ENCODE data around the gene UVRAG. TPM values are rescaled to one million over a fixed set of nuclear protein-coding genes. Genes with fewer than 3 reads are reported as not detected.

UVRAG gene
- total RNA-seq, 4 donors from 2014 or later, result 16.6 to 22.1 (median 19.3) TPM

DNA sequence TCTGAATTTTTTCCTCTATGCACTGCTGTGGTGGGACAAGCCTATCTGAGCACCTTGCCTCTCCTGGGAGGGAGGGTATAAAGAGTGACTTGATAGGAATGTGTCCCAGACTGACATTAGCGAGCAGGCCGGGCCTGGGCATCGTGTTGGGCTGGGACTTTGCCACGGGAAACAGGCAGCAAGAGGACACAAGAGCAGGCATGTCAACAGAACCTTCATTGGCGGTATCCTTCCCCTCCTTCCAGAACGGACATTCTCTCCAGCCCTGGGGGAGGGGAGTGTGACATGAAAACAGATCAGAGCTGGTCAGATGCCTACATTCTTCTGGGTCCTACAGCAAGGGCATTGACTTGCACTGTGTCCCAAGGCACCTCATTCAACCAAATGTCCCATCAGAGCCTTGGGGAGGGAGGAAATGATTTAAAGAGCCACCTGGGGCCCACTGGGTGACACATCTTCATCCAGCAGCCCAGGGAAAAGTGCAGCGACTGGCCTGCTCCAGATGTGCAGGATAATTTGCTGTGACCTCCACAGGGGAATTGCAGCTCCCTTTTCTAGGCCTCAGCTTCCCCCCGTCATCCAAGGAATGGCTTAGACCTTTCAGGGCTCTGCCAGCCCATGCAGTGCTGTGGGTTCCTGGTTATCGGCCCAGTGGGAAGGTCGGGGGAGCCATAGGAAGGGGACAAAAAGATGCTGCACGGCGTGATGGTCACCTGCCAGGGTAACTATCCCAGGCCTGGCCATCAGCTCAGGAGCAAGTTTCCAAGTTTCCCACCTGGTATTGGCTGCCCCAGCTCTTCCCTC lies 21.8 kb upstream of the UVRAG start:
- intact Hi-C loops (cut with DNase I; ENCODE audit: low total_unique reads) (no loop called here), in situ Hi-C loops (cut with MboI; ENCODE audit: low sequenced_read_pairs in 4 of 4) (loop anchor here in 1 of 4 donors (25.0 kb wide), 1 partner anchor 369 kb away; no protein-coding TSS in a partner anchor)
- Histone ChIP-seq H3K4me3 (no peak overlapping the region), H3K36me3 (no peaks in the 10 kb centered on the region), H3K27ac (no peak overlapping the region), H3K4me1 (no peaks in the 10 kb centered on the region), H3K9me3 (no peaks in the 10 kb centered on the region), H3K27me3 (no peaks in the 10 kb centered on the region)
- DNase-seq, result no peak
- ATAC-seq, result peak in 1 of 2 donors; percentile 14
- TF ChIP-seq POLR2A (IDR thresholded peaks at IDR 0.05), result no peak
- TF ChIP-seq, protein P1, sequence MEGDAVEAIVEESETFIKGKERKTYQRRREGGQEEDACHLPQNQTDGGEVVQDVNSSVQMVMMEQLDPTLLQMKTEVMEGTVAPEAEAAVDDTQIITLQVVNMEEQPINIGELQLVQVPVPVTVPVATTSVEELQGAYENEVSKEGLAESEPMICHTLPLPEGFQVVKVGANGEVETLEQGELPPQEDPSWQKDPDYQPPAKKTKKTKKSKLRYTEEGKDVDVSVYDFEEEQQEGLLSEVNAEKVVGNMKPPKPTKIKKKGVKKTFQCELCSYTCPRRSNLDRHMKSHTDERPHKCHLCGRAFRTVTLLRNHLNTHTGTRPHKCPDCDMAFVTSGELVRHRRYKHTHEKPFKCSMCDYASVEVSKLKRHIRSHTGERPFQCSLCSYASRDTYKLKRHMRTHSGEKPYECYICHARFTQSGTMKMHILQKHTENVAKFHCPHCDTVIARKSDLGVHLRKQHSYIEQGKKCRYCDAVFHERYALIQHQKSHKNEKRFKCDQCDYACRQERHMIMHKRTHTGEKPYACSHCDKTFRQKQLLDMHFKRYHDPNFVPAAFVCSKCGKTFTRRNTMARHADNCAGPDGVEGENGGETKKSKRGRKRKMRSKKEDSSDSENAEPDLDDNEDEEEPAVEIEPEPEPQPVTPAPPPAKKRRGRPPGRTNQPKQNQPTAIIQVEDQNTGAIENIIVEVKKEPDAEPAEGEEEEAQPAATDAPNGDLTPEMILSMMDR (IDR thresholded peaks at IDR 0.05 in 4 of 5, conservative IDR thresholded peaks at IDR 0.05 in 1 of 5), result no peak

DNA sequence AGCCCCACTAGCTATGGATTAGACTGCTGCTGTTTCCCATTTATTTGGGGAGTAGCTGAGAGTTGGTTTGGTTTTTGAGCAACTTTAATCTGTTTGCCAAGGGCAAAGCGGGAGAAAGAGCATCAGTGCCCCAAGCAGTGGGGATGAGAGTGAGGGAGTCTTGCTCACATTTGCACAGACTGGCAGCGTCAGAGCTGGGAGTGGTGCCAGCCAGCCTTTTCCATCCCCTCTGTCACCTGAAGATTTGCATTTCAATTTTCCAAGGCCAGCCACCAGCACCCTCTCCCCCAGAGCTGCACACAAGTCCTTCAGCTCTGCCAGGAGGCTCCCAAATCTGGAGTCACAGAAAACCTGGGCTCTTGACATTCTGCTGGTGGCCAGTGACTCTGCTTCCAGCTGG lies 21.0 kb upstream of the UVRAG start:
- TF ChIP-seq, protein P1 (IDR thresholded peaks at IDR 0.05 in 4 of 5, conservative IDR thresholded peaks at IDR 0.05 in 1 of 5), result no peak
- no peak for TF ChIP-seq POLR2A (IDR thresholded peaks at IDR 0.05)
- in situ Hi-C loops (cut with MboI; ENCODE audit: low sequenced_read_pairs in 4 of 4) (loop anchor here in 1 of 4 donors (25.0 kb wide), 1 partner anchor 368 kb away; no protein-coding TSS in a partner anchor), intact Hi-C loops (cut with DNase I; ENCODE audit: low total_unique reads) (no loop called here)
- DNase-seq (no peak), ATAC-seq (no peak)
- no peaks in the 10 kb centered on the region for H3K9me3 ChIP-seq
- no peaks in the 10 kb centered on the region for H3K36me3 ChIP-seq
- H3K4me3 ChIP-seq, result no peak overlapping the region
- no peaks in the 10 kb centered on the region for H3K4me1 ChIP-seq
- H3K27ac ChIP-seq, result no peak overlapping the region
- no peaks in the 10 kb centered on the region for H3K27me3 ChIP-seq

DNA sequence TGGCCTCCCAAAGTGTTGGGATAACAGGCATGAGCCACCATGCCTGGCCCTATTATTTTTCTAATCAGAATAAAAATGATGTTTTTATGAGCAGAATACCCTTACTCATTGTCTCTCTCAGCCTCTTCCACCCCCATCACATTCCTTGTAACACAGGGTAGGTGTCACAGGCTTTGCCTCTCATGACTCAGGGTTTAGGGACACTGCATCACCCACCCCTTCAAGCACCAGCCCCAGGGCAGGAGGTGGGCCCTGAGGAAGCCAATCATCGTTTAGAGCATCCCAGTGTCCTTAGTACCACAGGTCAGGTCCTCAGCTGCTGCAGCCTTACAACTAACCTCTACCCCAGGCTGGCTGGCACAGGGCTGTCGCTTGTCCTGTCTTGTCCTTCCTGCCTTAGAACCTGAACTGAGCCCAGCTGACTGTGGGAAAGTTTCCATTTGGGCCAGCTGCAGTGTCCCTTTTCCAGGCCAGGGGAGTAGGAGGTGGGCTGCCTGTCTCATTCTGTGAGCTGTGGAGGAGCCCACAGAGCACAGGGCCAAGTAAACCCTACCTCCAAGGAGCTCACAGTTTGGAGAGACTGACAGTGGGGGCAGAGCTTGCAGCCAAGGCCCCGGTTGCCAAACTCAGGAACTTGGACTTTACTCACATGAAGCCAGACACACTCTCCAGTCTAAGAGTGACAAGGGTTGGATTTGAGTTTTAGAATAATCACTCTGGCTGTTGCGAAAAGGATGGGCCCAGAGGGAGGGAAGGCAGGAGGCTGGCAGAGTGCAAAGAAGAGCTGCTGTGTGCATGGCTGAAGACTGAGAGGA lies 19.5 kb upstream of the UVRAG start:
- DNase-seq (no peak), ATAC-seq (peak in 1 of 2 donors; percentile 11)
- TF ChIP-seq POLR2A (IDR thresholded peaks at IDR 0.05), result no peak
- TF ChIP-seq, protein P1 (IDR thresholded peaks at IDR 0.05 in 4 of 5, conservative IDR thresholded peaks at IDR 0.05 in 1 of 5), result no peak
- Histone ChIP-seq H3K9me3 (no peaks in the 10 kb centered on the region), H3K4me3 (no peak overlapping the region), H3K4me1 (no peaks in the 10 kb centered on the region), H3K27me3 (no peaks in the 10 kb centered on the region), H3K27ac (no peak overlapping the region), H3K36me3 (no peaks in the 10 kb centered on the region)
- in situ Hi-C loops (cut with MboI; ENCODE audit: low sequenced_read_pairs in 4 of 4), result loop anchor here in 1 of 4 donors (25.0 kb wide), 1 partner anchor 367 kb away; no protein-coding TSS in a partner anchor
- intact Hi-C loops (cut with DNase I; ENCODE audit: low total_unique reads), result no loop called here

- in situ Hi-C loops (cut with MboI; ENCODE audit: low sequenced_read_pairs in 4 of 4), result loop anchor here in 1 of 4 donors (25.0 kb wide), 1 partner anchor 366 kb away; no protein-coding TSS in a partner anchor
- ATAC-seq (no peak), DNase-seq (no peak)
- TF ChIP-seq, protein P1 (IDR thresholded peaks at IDR 0.05 in 4 of 5, conservative IDR thresholded peaks at IDR 0.05 in 1 of 5), result no peak
- no peak for TF ChIP-seq POLR2A (IDR thresholded peaks at IDR 0.05)
- Histone ChIP-seq H3K27ac (no peak overlapping the region), H3K4me3 (no peak overlapping the region), H3K9me3 (no peaks in the 10 kb centered on the region), H3K36me3 (no peaks in the 10 kb centered on the region), H3K27me3 (no peaks in the 10 kb centered on the region), H3K4me1 (no peaks in the 10 kb centered on the region)
- intact Hi-C loops (cut with DNase I; ENCODE audit: low total_unique reads), result no loop called here
Measured at GRCh38 chr11:75796091-75796435, 18.9 kb upstream of the UVRAG start.

Measured in gastrocnemius medialis (tissue), 4 donors.